Epidermal melanocyte (primary cell): ENCODE data around the gene JMJD6.
"Not testable (repeated sequence)": the region's sequence is repeated elsewhere in the genome, so short reads cannot be mapped to it uniquely, and the experiment has no call there.

ENCODE experiments used
- DNase-seq: peaks from one replicate; pipeline ENCODE4 v3.0.0; 2011; ENCODE audit warnings: low spot score; ENCODE audit not compliant: insufficient read length

The JMJD6 gene

GRCh38 chr17:76716146-76716838 is 10.1 kb downstream of the JMJD6 start:
- peak; percentile 30 for DNase-seq

- no peak for DNase-seq
Measured at GRCh38 chr17:76715496-76715830, 10.9 kb downstream of the JMJD6 start.

- DNase-seq: peak; percentile 50
Measured at GRCh38 chr17:76714822-76715495, 11.4 kb downstream of the JMJD6 start.

DNA sequence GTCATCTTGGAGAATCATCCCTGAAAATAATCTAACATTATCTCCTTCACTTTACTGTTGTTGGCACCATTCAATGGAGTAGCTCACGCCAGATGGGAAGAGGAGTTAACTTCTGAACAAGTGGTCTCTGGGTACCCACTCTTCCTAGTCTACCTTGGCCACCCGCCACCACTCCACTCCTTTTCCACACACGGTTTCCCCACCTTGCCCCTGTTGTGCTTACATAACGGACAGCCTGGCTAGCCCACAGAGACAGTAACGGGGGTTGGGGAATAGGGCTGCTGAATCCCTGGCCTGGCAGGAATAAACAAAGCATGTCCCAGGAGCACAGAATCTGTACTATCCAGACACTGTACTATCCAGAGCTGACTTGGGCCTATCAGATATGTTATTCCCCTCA is 12.1 kb downstream of the JMJD6 start:
- DNase-seq: no peak

DNA sequence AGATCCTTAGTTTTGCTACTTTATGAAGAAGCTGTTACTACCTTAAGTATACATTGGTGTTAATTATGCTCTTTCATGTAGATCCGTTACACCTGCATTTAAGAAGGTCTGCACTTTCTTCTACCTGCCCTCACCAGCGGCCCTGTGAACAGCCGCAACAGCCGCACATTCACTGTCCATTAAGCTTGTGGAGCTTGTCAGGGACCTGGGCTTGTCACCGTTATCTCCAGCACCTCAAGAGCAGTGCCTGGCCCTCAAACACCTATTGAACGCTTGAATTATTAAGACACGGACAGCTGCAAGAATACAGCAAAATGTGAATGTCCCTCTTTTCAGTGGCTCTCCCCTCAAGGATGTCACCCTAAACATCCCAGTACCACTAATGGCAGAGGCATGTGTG is 12.6 kb downstream of the JMJD6 start:
- DNase-seq: no peak

- not testable (repeated sequence) for DNase-seq
Measured at GRCh38 chr17:76712321-76712720, 14.1 kb downstream of the JMJD6 start.

DNA sequence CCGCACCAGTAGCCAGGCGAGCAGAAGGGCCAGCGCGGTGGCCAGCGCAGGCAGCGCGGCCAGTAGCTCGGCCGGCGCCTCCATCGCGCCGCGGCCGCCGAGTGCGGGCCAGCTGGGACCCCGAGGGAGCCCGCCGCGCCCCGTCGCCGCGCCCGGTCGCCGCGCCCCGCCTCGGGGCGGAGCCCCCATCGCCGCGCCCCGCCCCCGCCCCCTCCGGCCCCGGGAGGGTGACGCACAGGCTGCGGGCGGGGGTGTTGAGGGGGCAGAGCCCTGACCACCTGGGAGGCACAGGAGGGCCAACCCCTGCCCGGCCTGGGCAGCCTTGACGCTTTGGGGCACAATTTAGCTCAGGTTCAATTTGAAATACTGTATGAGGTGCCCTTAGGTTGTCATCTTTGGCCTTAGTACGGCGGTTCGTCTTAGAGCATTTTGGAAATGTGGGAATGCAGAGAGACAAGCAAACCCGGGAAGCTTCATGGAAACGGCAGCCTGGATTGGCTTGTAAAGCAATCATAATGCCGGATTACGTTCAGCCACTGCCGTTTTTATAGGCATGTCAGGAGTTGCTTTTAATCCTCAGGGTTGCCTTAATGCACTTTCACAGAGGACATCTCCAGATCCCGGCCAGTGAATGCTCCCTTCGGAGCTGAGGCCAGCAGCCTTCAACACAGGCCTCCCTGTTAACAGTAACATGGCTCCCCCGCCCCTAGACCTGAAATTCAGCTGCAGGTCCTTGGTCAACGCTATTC is 15.4 kb downstream of the JMJD6 start, which contains the start of gene MXRA7:
Gene MXRA7, minus strand, starts transcription at position 103 of the 749 bp plus-strand sequence. Its CDS starts 19 bp downstream, at position 84.
- DNase-seq: peak; percentile 59

DNA sequence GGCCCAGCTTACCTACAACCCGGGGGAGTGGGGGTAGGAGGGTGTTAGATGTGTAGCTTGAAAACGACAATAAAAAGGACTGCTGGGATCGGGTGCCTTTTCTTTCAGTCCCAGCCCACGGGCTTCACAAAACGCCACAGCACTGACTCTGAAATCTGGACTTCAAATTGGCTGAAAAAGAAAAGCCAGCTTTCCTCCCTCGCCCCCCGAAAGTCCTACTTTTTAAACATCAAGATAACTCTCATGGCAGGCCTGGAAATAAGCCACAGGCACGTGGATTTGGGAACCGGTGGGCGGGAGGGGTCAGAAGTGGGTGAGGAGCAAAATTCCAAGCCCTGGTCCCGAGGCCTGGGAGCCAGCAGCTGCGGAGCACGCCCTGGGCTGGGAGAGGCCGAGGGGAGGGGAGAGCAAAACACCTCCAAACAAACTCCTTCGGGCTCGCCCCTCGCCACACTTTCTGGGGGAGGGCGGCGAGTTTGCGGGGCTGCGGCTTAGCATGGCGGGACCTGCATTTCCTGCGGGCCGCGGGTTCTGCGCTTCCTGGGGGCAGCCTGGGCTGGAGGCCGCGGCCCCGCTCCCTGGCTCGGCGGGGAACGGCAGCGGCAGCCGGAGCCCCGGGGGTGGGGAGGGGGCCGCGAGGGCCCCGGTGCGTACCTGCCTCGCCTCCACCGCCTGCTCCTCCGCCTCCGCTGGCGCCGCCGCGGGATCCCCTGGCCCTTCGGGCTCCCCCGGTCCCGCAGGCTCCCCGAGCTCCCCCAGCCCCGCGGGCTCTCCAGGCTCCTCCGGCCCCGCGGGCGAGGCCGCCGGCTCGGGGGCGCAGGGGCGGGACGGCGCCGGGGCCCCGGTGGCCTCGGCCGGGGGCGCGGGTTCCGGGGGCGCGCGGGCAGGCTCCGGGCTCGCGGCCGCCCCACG is 16.2 kb downstream of the JMJD6 start:
- DNase-seq: peak; percentile 17

GRCh38 chr17:76709077-76709950 is 17.1 kb downstream of the JMJD6 start:
- peak; percentile 86 for DNase-seq

GRCh38 chr17:76707985-76708807 is 18.2 kb downstream of the JMJD6 start:
- DNase-seq: peak; percentile 18

DNA sequence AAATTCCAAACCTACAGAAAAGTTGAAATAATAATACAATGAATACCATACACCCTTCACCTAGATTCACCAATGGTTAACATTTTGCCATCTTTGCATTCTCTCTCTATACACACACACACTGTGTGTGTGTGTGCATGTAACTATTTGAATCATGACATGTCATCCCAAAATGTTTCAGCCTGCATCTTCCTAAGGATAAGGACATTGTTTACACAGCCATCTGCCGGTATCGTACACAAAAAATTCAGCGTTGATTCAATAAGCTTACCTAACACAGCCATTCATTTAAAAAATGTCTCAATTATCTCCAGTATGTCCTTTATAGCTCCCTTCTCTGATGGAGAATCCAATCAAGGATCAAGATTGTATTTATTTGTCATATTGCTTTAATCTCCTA is 19.6 kb downstream of the JMJD6 start:
- no peak for DNase-seq

- no peak for DNase-seq
Measured at GRCh38 chr17:76704805-76705204, 21.6 kb downstream of the JMJD6 start.

DNA sequence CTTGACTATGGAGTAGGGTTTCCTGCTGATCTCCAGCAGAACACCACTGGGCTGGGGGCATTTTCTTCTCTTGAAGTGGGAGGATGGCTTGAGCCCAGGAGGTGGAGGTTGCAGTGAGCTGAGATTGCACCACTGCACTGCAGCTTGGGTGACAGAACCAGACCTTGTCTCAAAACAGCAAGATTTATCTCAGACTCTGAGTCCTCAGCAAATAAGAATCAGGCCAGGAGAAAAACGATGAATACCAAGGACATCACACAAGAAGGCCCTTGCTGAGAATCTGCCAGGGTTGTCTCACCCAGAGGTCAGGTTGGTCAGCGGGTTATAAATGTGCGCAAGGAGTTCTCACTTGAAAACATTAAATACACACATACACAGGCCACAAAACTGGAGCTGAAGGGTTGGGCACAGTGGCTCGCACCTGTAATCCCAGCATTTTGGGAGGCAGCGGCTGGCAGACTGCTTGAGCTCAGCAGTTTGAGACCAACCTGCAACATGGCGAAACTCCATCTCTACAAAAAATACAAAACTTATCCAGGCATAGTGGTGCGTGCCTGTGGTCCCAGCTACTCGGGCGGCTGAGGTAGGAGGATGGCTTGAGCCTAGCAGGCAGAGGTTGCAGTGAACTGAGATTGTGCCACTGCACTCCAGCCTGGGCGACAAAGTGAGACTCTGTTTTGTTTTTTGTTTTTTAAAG is 23.3 kb downstream of the JMJD6 start:
- no peak for DNase-seq

DNA sequence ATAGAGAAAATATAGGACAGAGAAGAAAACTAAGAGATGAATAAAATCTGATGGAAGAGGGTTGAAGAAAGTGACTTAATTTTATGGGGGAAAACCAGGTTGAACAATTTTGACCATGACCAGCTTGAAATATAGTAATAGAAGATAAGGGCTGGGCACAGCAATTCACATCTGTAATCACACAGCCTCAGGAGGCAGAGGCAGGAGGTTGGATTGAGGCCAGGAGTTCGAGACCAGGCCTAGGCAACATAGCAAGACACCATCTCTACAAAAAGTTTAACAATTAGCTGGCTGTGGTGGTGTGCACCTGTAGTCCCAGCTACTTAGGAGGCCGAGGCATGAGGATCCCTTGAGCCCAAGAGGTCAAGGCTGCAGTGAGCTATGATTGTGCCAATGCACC is 24.3 kb downstream of the JMJD6 start:
- DNase-seq: no peak

GRCh38 chr17:76701471-76701967 is 24.9 kb downstream of the JMJD6 start:
- DNase-seq: no peak

GRCh38 chr17:76700617-76701470 is 25.6 kb downstream of the JMJD6 start:
- DNase-seq: peak; percentile 53

DNA sequence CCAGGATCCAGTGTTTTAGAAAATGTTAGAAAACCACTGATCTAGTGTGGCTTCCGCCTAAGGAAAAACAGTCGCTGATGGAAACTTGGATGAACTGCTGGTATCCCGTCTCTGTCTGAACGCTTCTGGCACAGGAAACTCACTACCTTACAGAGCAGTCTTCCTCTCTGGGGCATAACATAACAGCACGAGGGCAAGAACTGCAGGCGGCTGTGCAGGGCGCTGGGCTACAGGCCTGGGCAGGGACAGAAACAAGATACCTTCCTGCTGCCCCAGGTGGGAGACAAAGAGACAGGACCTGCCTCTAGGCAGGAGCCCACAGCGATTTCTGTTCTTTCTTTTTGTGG is 26.2 kb downstream of the JMJD6 start:
- no peak for DNase-seq

DNA sequence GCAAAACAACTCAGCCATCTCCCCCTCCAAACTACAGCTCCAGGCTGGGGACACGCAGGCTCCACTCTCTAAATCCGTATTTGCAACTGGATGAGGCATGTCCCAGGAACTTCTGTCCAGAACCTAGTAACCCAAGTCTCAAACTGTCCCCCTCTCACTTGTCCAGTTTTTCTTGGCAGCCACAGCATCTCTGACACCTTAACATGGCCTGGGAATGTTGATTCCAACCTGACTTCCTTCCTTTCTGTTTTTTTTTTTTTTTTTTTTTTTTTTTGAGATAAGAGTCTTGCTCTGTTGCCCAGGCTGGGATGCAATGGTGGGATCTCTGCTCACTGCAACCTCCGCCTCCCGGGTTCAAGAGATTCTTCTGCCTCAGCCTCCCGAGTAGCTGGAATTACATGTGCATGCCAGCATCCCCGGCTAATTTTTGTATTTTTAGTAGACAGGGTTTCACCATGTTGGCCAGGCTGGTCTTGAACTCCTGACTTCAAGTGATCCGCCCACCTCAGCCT is 27.9 kb downstream of the JMJD6 start:
- not testable (repeated sequence) for DNase-seq
